ENCODE measurements around the gene PRRG1.

PRRG1 gene

DNA sequence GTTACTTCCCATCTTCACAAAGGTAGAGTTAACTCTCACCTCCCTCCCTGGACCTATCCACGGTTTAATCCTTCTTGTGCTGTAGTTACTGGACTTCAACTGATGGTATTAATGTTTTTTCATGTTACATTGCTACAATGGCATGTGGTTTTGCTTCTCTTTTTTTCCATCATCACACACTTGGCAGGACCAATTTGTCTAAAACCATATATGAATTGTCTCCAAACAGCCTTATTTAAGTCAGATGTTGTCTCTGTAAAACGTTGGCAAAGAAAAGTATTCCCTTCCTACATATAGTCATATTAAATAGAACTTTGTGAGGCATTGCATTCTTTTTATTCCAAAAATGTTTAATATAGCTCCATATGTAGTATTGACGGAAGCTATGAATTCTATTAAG, 15.5 kb downstream of the PRRG1 start:
- H2BK15ac ChIP-seq (replicated peaks; ENCODE audit: low read depth): no peak overlapping the region
- H3K36me3 ChIP-seq (ENCODE audit: control insufficient read depth, insufficient read depth, low read length): no peaks in the 10 kb centered on the region
- no peak overlapping the region for H3K23ac ChIP-seq (ENCODE audit: low read length)
- no peaks in the 10 kb centered on the region for H3K4me1 ChIP-seq (ENCODE audit: control insufficient read depth, low read depth, low read length)
- no CpG with 5 or more reads among the region's 3 CpGs for WGBS (ENCODE audit: extremely low coverage, insufficient coverage, low lambda C conversion rate)
- H3K79me2 ChIP-seq (ENCODE audit: control insufficient read depth, insufficient read depth, low read length): no peaks in the 10 kb centered on the region
- no peak overlapping the region for H2BK5ac ChIP-seq (ENCODE audit: low read length)
- H2AK5ac ChIP-seq (ENCODE audit: low read length): no peak overlapping the region
- H4K8ac ChIP-seq (ENCODE audit: low read depth, low read length): no peak overlapping the region
- no peak overlapping the region for H2BK120ac ChIP-seq (ENCODE audit: low read depth, low read length)
- H3K9ac ChIP-seq (ENCODE audit: low read length): no peak overlapping the region
- H3K27ac ChIP-seq (ENCODE audit: low read depth, low read length): no peak overlapping the region
- H3K4ac ChIP-seq (ENCODE audit: low read depth, low read length): no peak overlapping the region
- H3K4me2 ChIP-seq (ENCODE audit: low read length): no peak overlapping the region
- no peak overlapping the region for H4K5ac ChIP-seq (ENCODE audit: low read length)
- H3K27me3 ChIP-seq (ENCODE audit: insufficient read depth, low read length, poor library complexity): no peaks in the 10 kb centered on the region
- H3K4me3 ChIP-seq (ENCODE audit: low read length): no peak overlapping the region
- no peak overlapping the region for H3K18ac ChIP-seq (ENCODE audit: low read length)
- DNase-seq: no peak
- no peaks in the 10 kb centered on the region for H3K79me1 ChIP-seq (ENCODE audit: low read length)
- H3K56ac ChIP-seq (ENCODE audit: low read length): no peak overlapping the region

DNA sequence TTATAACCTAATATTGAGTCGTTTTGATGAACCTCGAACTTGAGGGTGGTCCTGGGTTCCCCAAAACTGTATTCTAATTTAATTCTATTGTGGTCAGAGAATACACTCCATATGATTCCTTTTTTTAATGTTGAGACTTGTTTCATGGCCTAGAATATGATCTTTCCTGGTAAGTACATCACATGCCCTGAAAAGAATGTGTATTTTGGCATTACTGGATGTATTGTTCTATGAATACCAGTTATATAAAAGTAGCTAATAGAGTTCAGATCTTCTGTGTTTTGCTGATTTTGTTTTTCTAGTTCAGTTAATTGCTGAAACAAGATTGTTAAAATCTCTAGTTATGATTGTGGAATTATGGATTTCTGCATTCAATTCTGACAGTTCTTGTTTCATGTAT, 18.8 kb downstream of the PRRG1 start:
- H3K4me1 ChIP-seq (ENCODE audit: control insufficient read depth, low read depth, low read length): no peaks in the 10 kb centered on the region
- H3K36me3 ChIP-seq (ENCODE audit: control insufficient read depth, insufficient read depth, low read length): no peaks in the 10 kb centered on the region
- H3K4me3 ChIP-seq (ENCODE audit: low read length): no peak overlapping the region
- H2BK120ac ChIP-seq (ENCODE audit: low read depth, low read length): no peak overlapping the region
- no peak overlapping the region for H2AK5ac ChIP-seq (ENCODE audit: low read length)
- no peak overlapping the region for H3K4me2 ChIP-seq (ENCODE audit: low read length)
- H3K9ac ChIP-seq (ENCODE audit: low read length): no peak overlapping the region
- H3K56ac ChIP-seq (ENCODE audit: low read length): no peak overlapping the region
- no peaks in the 10 kb centered on the region for H3K79me1 ChIP-seq (ENCODE audit: low read length)
- H3K23ac ChIP-seq (ENCODE audit: low read length): no peak overlapping the region
- H3K79me2 ChIP-seq (ENCODE audit: control insufficient read depth, insufficient read depth, low read length): no peaks in the 10 kb centered on the region
- H4K8ac ChIP-seq (ENCODE audit: low read depth, low read length): no peak overlapping the region
- H3K27ac ChIP-seq (ENCODE audit: low read depth, low read length): no peak overlapping the region
- no peak for DNase-seq
- H2BK5ac ChIP-seq (ENCODE audit: low read length): no peak overlapping the region
- no peak overlapping the region for H2BK15ac ChIP-seq (replicated peaks; ENCODE audit: low read depth)
- H3K4ac ChIP-seq (ENCODE audit: low read depth, low read length): no peak overlapping the region
- H3K27me3 ChIP-seq (ENCODE audit: insufficient read depth, low read length, poor library complexity): no peaks in the 10 kb centered on the region
- H3K18ac ChIP-seq (ENCODE audit: low read length): no peak overlapping the region
- no CpG with 5 or more reads among the region's 2 CpGs for WGBS (ENCODE audit: extremely low coverage, insufficient coverage, low lambda C conversion rate)
- H4K5ac ChIP-seq (ENCODE audit: low read length): no peak overlapping the region

DNA sequence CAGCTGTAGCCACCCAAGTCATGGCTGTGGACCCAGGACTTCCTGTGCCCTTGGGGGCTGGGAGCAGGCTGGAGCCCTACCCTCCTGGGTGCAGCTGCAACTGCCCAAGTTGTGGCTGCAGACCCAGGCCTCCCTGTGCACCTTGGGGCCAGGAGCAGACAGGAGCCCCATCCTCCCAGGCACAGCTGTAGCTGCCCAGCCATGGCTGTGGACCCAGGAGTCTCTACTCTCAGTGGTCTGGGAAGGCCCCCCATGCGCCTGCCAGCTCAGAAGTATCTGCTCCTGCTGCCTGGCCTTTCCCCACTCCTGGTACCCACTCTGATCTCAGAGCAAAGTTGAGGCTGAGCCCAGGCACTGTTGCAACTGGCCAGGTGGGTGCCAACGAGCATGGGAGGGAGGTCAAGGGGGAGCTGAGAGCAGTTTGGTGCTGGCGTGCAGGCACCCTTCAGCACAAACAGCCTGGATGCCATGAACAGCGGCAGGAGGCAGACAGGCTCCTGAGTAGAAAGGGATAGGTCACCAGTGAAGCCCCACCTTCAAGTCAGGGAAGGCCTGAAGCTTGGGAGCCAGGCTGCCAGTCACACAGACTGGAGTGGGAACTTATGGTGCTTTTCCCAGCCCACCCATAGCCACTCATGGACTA, 21.5 kb downstream of the PRRG1 start:
- H3K27me3 ChIP-seq (ENCODE audit: insufficient read depth, low read length, poor library complexity): no peaks in the 10 kb centered on the region
- DNase-seq: no peak
- H3K4ac ChIP-seq (ENCODE audit: low read depth, low read length): no peak overlapping the region
- H3K23ac ChIP-seq (ENCODE audit: low read length): no peak overlapping the region
- H2BK120ac ChIP-seq (ENCODE audit: low read depth, low read length): no peak overlapping the region
- no peak overlapping the region for H2BK5ac ChIP-seq (ENCODE audit: low read length)
- H3K4me1 ChIP-seq (ENCODE audit: control insufficient read depth, low read depth, low read length): no peaks in the 10 kb centered on the region
- H3K4me3 ChIP-seq (ENCODE audit: low read length): no peak overlapping the region
- H4K8ac ChIP-seq (ENCODE audit: low read depth, low read length): no peak overlapping the region
- no peak overlapping the region for H4K5ac ChIP-seq (ENCODE audit: low read length)
- no peak overlapping the region for H3K18ac ChIP-seq (ENCODE audit: low read length)
- no peak overlapping the region for H3K56ac ChIP-seq (ENCODE audit: low read length)
- H3K79me2 ChIP-seq (ENCODE audit: control insufficient read depth, insufficient read depth, low read length): no peaks in the 10 kb centered on the region
- H2AK5ac ChIP-seq (ENCODE audit: low read length): no peak overlapping the region
- no peaks in the 10 kb centered on the region for H3K36me3 ChIP-seq (ENCODE audit: control insufficient read depth, insufficient read depth, low read length)
- no CpG with 5 or more reads among the region's 4 CpGs for WGBS (ENCODE audit: extremely low coverage, insufficient coverage, low lambda C conversion rate)
- H2BK15ac ChIP-seq (replicated peaks; ENCODE audit: low read depth): no peak overlapping the region
- H3K27ac ChIP-seq (ENCODE audit: low read depth, low read length): no peak overlapping the region
- no peak overlapping the region for H3K9ac ChIP-seq (ENCODE audit: low read length)
- H3K4me2 ChIP-seq (ENCODE audit: low read length): no peak overlapping the region
- H3K79me1 ChIP-seq (ENCODE audit: low read length): no peaks in the 10 kb centered on the region

DNA sequence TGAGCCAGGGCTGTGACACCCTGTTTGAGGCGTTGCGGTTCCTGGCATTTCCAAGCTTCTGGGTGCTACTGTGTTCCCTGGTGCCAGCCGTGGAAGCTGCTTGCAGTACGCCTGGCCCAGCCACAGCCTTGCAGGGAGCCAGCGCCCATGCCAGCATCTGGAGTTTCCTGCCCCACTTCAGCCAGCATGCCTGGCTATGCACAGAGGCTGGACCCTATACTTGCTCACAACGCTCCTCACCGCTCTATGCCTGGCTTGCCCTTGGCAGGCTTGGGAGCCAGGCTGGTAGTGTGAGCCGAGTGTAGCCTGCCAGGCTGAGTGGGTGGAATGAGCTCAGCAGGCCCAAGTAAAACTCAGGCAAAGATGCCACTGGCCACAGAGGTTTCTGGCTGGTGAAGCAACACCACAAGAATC, 22.4 kb downstream of the PRRG1 start:
- no peaks in the 10 kb centered on the region for H3K79me1 ChIP-seq (ENCODE audit: low read length)

DNA sequence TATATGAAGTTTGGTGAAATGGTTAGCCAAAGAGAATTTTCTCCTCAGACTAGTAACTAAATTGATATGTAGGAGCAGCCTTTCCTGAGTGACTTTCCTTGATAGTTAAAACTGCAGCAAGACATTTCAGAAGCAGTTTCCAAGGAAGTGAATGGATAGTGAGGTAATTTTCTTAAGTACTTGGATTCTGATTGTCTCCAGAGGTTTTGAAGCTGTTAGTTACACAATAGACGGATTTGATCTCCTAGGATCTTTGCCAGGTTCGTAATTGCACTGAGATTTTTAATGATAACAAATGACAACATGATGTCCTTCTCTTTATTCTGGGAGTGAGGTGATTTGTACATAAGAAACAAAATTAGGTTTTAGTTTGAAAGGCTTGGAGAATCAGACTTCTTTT, 29.2 kb downstream of the PRRG1 start:
- Histone ChIP-seq H3K4ac (ENCODE audit: low read depth, low read length) (no peak overlapping the region), H2BK15ac (replicated peaks; ENCODE audit: low read depth) (no peak overlapping the region), H3K4me1 (ENCODE audit: control insufficient read depth, low read depth, low read length) (no peaks in the 10 kb centered on the region), H3K36me3 (ENCODE audit: control insufficient read depth, insufficient read depth, low read length) (no peaks in the 10 kb centered on the region), H2BK5ac (ENCODE audit: low read length) (no peak overlapping the region), H3K27me3 (ENCODE audit: insufficient read depth, low read length, poor library complexity) (no peaks in the 10 kb centered on the region), H3K23ac (ENCODE audit: low read length) (no peak overlapping the region), H4K5ac (ENCODE audit: low read length) (no peak overlapping the region), H3K4me3 (ENCODE audit: low read length) (no peak overlapping the region), H3K9ac (ENCODE audit: low read length) (no peak overlapping the region), H3K79me1 (ENCODE audit: low read length) (no peaks in the 10 kb centered on the region), H3K27ac (ENCODE audit: low read depth, low read length) (no peak overlapping the region), H3K18ac (ENCODE audit: low read length) (no peak overlapping the region), H3K79me2 (ENCODE audit: control insufficient read depth, insufficient read depth, low read length) (no peaks in the 10 kb centered on the region), H2AK5ac (ENCODE audit: low read length) (no peak overlapping the region), H3K4me2 (ENCODE audit: low read length) (no peak overlapping the region), H3K56ac (ENCODE audit: low read length) (no peak overlapping the region), H4K8ac (ENCODE audit: low read depth, low read length) (no peak overlapping the region), H2BK120ac (ENCODE audit: low read depth, low read length) (no peak overlapping the region)
- WGBS (ENCODE audit: extremely low coverage, insufficient coverage, low lambda C conversion rate): no CpG with 5 or more reads among the region's 2 CpGs
- DNase-seq: peak; percentile 0

More for the DNA sequence above, 22.4 kb downstream of the PRRG1 start:
- Histone ChIP-seq H3K56ac (ENCODE audit: low read length) (no peak overlapping the region), H3K36me3 (ENCODE audit: control insufficient read depth, insufficient read depth, low read length) (no peaks in the 10 kb centered on the region), H4K8ac (ENCODE audit: low read depth, low read length) (no peak overlapping the region), H3K4me3 (ENCODE audit: low read length) (no peak overlapping the region), H3K18ac (ENCODE audit: low read length) (no peak overlapping the region), H2AK5ac (ENCODE audit: low read length) (no peak overlapping the region), H2BK120ac (ENCODE audit: low read depth, low read length) (no peak overlapping the region), H3K4me1 (ENCODE audit: control insufficient read depth, low read depth, low read length) (no peaks in the 10 kb centered on the region), H3K27me3 (ENCODE audit: insufficient read depth, low read length, poor library complexity) (no peaks in the 10 kb centered on the region), H2BK5ac (ENCODE audit: low read length) (no peak overlapping the region), H4K5ac (ENCODE audit: low read length) (no peak overlapping the region), H3K9ac (ENCODE audit: low read length) (no peak overlapping the region), H3K27ac (ENCODE audit: low read depth, low read length) (no peak overlapping the region), H3K4me2 (ENCODE audit: low read length) (no peak overlapping the region), H3K4ac (ENCODE audit: low read depth, low read length) (no peak overlapping the region), H3K23ac (ENCODE audit: low read length) (no peak overlapping the region), H2BK15ac (replicated peaks; ENCODE audit: low read depth) (no peak overlapping the region), H3K79me2 (ENCODE audit: control insufficient read depth, insufficient read depth, low read length) (no peaks in the 10 kb centered on the region)
- no peak for DNase-seq
- WGBS (ENCODE audit: extremely low coverage, insufficient coverage, low lambda C conversion rate): no CpG with 5 or more reads among the region's 8 CpGs

DNA sequence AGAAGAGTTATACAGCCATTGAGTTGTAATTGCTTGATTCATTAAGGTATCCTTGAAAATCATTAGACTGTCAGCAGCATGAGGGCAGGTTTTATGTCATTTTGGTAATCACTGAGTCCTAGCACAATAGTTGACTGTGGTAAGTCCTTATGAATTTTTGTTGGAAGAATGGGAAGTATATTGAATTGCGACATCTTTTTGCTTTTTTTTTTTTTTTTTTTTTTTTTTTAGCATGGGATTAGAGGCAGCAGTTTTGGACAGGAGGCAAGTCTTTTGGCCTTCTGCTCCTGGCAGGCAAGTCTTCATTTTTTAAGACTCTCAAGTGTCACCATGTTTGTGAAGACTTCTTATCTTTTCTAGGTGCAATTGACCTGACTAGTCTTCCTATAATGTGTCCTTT, 29.7 kb downstream of the PRRG1 start:
- Histone ChIP-seq H3K4me3 (ENCODE audit: low read length) (no peak overlapping the region), H3K27ac (ENCODE audit: low read depth, low read length) (no peak overlapping the region)
- no peak for DNase-seq

More for the DNA sequence above, 29.7 kb downstream of the PRRG1 start:
- Histone ChIP-seq H3K18ac (ENCODE audit: low read length) (no peak overlapping the region), H3K9ac (ENCODE audit: low read length) (no peak overlapping the region), H3K56ac (ENCODE audit: low read length) (no peak overlapping the region), H2BK5ac (ENCODE audit: low read length) (no peak overlapping the region), H3K36me3 (ENCODE audit: control insufficient read depth, insufficient read depth, low read length) (no peaks in the 10 kb centered on the region), H3K23ac (ENCODE audit: low read length) (no peak overlapping the region), H3K4me2 (ENCODE audit: low read length) (no peak overlapping the region), H3K79me2 (ENCODE audit: control insufficient read depth, insufficient read depth, low read length) (no peaks in the 10 kb centered on the region), H3K79me1 (ENCODE audit: low read length) (no peaks in the 10 kb centered on the region), H3K4me1 (ENCODE audit: control insufficient read depth, low read depth, low read length) (no peaks in the 10 kb centered on the region), H3K27me3 (ENCODE audit: insufficient read depth, low read length, poor library complexity) (no peaks in the 10 kb centered on the region), H2AK5ac (ENCODE audit: low read length) (no peak overlapping the region), H3K4ac (ENCODE audit: low read depth, low read length) (no peak overlapping the region), H2BK120ac (ENCODE audit: low read depth, low read length) (no peak overlapping the region), H4K5ac (ENCODE audit: low read length) (no peak overlapping the region), H2BK15ac (replicated peaks; ENCODE audit: low read depth) (no peak overlapping the region), H4K8ac (ENCODE audit: low read depth, low read length) (no peak overlapping the region)
- WGBS (ENCODE audit: extremely low coverage, insufficient coverage, low lambda C conversion rate): no CpG with 5 or more reads among the region's 1 CpG
